ENCODE measurements around the gene GNB5.

The GNB5 gene

GRCh38 chr15:52115598-52116427 is 75.4 kb downstream of the GNB5 start:
- no peak for TF ChIP-seq CTCF (IDR thresholded peaks at IDR 0.05; ENCODE audit: low read depth, low read length)
- no peak for DNase-seq (ENCODE audit: low read depth in 2 of 2)
- H3K4me3 ChIP-seq (replicated peaks in 1 of 2; ENCODE audit: low read depth in 2 of 2, low read length in 2 of 2), result no peak overlapping the region

GRCh38 chr15:52114261-52115055 is 76.7 kb downstream of the GNB5 start:
- no peak for TF ChIP-seq CTCF (IDR thresholded peaks at IDR 0.05; ENCODE audit: low read depth, low read length)
- H3K4me3 ChIP-seq (replicated peaks in 1 of 2; ENCODE audit: low read depth in 2 of 2, low read length in 2 of 2), result no peak overlapping the region
- DNase-seq (ENCODE audit: low read depth in 2 of 2), result no peak

- H3K4me3 ChIP-seq (replicated peaks in 1 of 2; ENCODE audit: low read depth in 2 of 2, low read length in 2 of 2), result no peak overlapping the region
- TF ChIP-seq CTCF (IDR thresholded peaks at IDR 0.05; ENCODE audit: low read depth, low read length), result no peak
- DNase-seq (ENCODE audit: low read depth in 2 of 2), result no peak
These were observed 77.5 kb downstream of the GNB5 start for GRCh38 chr15:52113708-52114107.

GRCh38 chr15:52113235-52113634 is 78.0 kb downstream of the GNB5 start:
- DNase-seq (ENCODE audit: low read depth in 2 of 2), result peak in 1 of 2 donors; percentile 30
- H3K4me3 ChIP-seq (replicated peaks in 1 of 2; ENCODE audit: low read depth in 2 of 2, low read length in 2 of 2), result no peak overlapping the region
- no peak for TF ChIP-seq CTCF (IDR thresholded peaks at IDR 0.05; ENCODE audit: low read depth, low read length)

GRCh38 chr15:52112203-52112750 is 78.9 kb downstream of the GNB5 start:
- TF ChIP-seq CTCF (IDR thresholded peaks at IDR 0.05; ENCODE audit: low read depth, low read length), result no peak
- DNase-seq (ENCODE audit: low read depth in 2 of 2), result no peak
- peak overlapping the region; percentile 25 to 43 for H3K4me3 ChIP-seq (replicated peaks in 1 of 2; ENCODE audit: low read depth in 2 of 2, low read length in 2 of 2)

GRCh38 chr15:52111517-52112202 is 79.5 kb downstream of the GNB5 start:
- peak overlapping the region in 1 of 2 donors; percentile 43 for H3K4me3 ChIP-seq (replicated peaks in 1 of 2; ENCODE audit: low read depth in 2 of 2, low read length in 2 of 2)
- DNase-seq (ENCODE audit: low read depth in 2 of 2), result no peak
- TF ChIP-seq CTCF (IDR thresholded peaks at IDR 0.05; ENCODE audit: low read depth, low read length), result no peak
